22Rv1 (cell line): Measurements from ENCODE around the gene CETN1.

Source experiments
- H3K27ac ChIP-seq: fragments of 450-650 bp; 2 replicates; pipeline ENCODE4 v1.5.1; 2017
- ZFX ChIP-seq: fragments of 450-650 bp; IDR thresholded peaks from 2 replicates; pipeline ENCODE4 v1.6.1; 2017; ENCODE audit warnings: antibody characterized with exemption, borderline replicate concordance
- TF ChIP-seq, protein P1 (sequence below): fragments of 450-650 bp; IDR thresholded peaks from 2 replicates; pipeline ENCODE4 v1.5.1; 2017; ENCODE audit warnings: mild to moderate bottlenecking

Gene CETN1

GRCh38 chr18:598124-598589, 18.0 kb downstream of the CETN1 start:
- TF ChIP-seq, protein P1, sequence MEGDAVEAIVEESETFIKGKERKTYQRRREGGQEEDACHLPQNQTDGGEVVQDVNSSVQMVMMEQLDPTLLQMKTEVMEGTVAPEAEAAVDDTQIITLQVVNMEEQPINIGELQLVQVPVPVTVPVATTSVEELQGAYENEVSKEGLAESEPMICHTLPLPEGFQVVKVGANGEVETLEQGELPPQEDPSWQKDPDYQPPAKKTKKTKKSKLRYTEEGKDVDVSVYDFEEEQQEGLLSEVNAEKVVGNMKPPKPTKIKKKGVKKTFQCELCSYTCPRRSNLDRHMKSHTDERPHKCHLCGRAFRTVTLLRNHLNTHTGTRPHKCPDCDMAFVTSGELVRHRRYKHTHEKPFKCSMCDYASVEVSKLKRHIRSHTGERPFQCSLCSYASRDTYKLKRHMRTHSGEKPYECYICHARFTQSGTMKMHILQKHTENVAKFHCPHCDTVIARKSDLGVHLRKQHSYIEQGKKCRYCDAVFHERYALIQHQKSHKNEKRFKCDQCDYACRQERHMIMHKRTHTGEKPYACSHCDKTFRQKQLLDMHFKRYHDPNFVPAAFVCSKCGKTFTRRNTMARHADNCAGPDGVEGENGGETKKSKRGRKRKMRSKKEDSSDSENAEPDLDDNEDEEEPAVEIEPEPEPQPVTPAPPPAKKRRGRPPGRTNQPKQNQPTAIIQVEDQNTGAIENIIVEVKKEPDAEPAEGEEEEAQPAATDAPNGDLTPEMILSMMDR: no peak
- TF ChIP-seq ZFX: no peak
- no peak overlapping the region for H3K27ac ChIP-seq

DNA sequence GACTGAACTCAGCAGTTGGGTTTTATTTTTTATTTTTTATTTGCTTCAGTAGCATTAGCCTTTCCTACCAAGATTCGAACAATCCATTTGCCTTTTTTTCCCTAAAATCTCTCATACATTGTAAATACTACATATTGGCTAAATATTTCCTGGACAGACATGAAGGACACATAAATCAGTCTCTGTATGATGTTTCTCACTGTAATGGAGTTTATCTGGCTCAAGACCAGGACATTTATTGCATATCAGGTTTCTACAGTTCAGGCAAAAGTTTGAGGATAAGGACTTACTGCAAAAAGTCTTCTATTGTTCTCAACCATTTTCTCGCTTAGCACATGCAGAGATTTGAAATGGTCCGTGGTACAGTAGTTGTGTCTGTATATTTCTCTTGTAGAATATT, 19.9 kb downstream of the CETN1 start:
- TF ChIP-seq, protein P1: no peak
- TF ChIP-seq ZFX: no peak

DNA sequence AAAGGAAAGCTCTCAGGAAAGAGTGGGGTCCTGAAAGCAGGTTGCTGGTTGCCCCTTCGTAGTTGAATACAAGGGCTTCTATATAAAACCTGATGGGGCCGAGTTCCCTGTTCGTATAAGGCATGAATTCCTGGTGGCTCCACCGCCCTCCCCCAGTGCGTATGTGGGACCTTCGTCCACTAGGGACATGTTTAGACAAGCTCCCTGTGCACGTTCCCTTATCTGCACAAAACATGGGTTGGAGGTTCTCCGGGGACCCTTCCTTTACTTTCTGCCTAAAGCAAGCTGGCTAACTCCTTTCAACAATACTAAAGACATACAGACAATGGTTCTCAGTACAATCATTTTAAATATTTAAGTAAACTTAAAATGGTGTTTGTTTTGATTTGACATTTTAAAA, 24.6 kb downstream of the CETN1 start:
- TF ChIP-seq, protein P1: no peak
- TF ChIP-seq ZFX: no peak
- H3K27ac ChIP-seq: no peak overlapping the region

More for the DNA sequence above, 19.9 kb downstream of the CETN1 start:
- no peak overlapping the region for H3K27ac ChIP-seq

DNA sequence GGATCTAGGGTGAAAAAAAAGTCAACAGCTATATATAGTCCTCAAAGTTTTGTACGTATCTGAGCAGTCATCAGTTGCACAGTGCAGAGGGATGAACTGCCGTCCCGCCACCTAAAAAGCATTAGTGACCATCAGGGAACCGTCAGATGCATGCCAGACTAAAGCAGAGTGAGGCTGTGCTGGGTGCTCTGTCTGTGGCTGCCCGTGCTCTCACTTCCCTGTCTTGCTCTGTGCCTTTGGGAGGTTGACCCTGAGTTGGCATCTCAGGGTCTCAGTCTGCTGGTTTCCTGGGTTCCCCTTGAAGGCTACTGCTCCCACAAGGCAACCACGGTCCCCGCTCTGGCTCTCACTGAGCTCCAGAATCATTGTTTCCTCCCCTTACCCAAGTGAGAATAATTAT, 27.8 kb downstream of the CETN1 start:
- no peak overlapping the region for H3K27ac ChIP-seq
- TF ChIP-seq ZFX: no peak
- TF ChIP-seq, protein P1: no peak

GRCh38 chr18:610214-610928, 30.2 kb downstream of the CETN1 start:
- TF ChIP-seq, protein P1: no peak
- no peak for TF ChIP-seq ZFX
- no peak overlapping the region for H3K27ac ChIP-seq

- TF ChIP-seq, protein P1: no peak
- no peak for TF ChIP-seq ZFX
- no peak overlapping the region for H3K27ac ChIP-seq
Measured at GRCh38 chr18:612156-612555, 32.0 kb downstream of the CETN1 start.

GRCh38 chr18:614193-614592, 34.0 kb downstream of the CETN1 start:
- no peak for TF ChIP-seq ZFX
- TF ChIP-seq, protein P1: no peak
- H3K27ac ChIP-seq: no peak overlapping the region
